A549 (cell line): ENCODE measurements around the gene PAN3.

Source experiments
- CHD2 ChIP-seq: fragments of 150-350 bp; IDR thresholded peaks from 2 replicates; pipeline ENCODE4 v1.6.1; 2014; ENCODE audit warnings: low read length; ENCODE audit not compliant: partially characterized antibody
- CTCF ChIP-seq: fragments of >200 bp; sonication (Bioruptor Twin); formaldehyde crosslinking; IDR thresholded peaks from 3 replicates; pipeline ENCODE4 v1.5.1; 2016
- HOXB5 ChIP-seq: fragments of 250-450 bp; sonication (Bioruptor Pico); IDR thresholded peaks from 2 replicates; pipeline ENCODE4 v1.5.0; 2020; ENCODE audit warnings: mild to moderate bottlenecking, moderate library complexity
- MAFK ChIP-seq: fragments of 450-650 bp; IDR thresholded peaks from 2 replicates; pipeline ENCODE4 v1.6.1; 2014; ENCODE audit not compliant: partially characterized antibody
- MYC ChIP-seq: IDR thresholded peaks from 2 replicates; pipeline ENCODE4 v1.6.1; 2012; ENCODE audit warnings: mild to moderate bottlenecking, inconsistent platforms, low read length, improper control_type of control experiment, borderline replicate concordance
- POLR2A ChIP-seq: IDR thresholded peaks from 2 replicates; pipeline ENCODE4 v1.6.1; 2012; ENCODE audit warnings: mild to moderate bottlenecking, low read length
- RFX5 ChIP-seq: fragments of 450-650 bp; IDR thresholded peaks from 2 replicates; pipeline ENCODE4 v1.7.1; 2014; ENCODE audit warnings: antibody characterized with exemption, mild to moderate bottlenecking, moderate library complexity
- TP53 ChIP-seq: fragments of 250-450 bp; sonication (Bioruptor Pico); IDR thresholded peaks from 2 replicates; pipeline ENCODE4 v1.5.0; 2021; ENCODE audit warnings: mild to moderate bottlenecking, moderate library complexity
- USF2 ChIP-seq: fragments of 450-650 bp; IDR thresholded peaks from 2 replicates; pipeline ENCODE4 v1.6.1; 2014; ENCODE audit warnings: antibody characterized with exemption

- TF ChIP-seq CTCF, result no peak
- no peak for TF ChIP-seq MYC
- no peak for TF ChIP-seq MAFK
- no peak for TF ChIP-seq USF2
- TF ChIP-seq POLR2A, result no peak
- no peak for TF ChIP-seq RFX5
- TF ChIP-seq CHD2, result no peak
- TF ChIP-seq HOXB5, result no peak
- TF ChIP-seq TP53 (CRISPR knock-in tag), result no peak
Observed at GRCh38 chr13:28246891-28247290, 108.5 kb downstream of the PAN3 start.
